Neural crest cell (in vitro differentiated cells): ENCODE measurements around the gene GRB14. TPM values are rescaled to one million over a fixed set of nuclear protein-coding genes. Genes with fewer than 3 reads are reported as not detected.
"Not testable (repeated sequence)": the region's sequence is repeated elsewhere in the genome, so short reads cannot be mapped to it uniquely, and the experiment has no call there.

Source experiments
- DNase-seq: peaks from one replicate; pipeline ENCODE4 v3.0.0; 2021; ENCODE audit warnings: low read depth, mixed read lengths, low spot score
- H3K27ac Mint-ChIP-seq: one replicate; pipeline ENCODE4 v1.8.0; 2021; ENCODE audit warnings: mild to moderate bottlenecking, mixed read lengths; ENCODE audit not compliant: unreplicated experiment
- H3K27me3 Mint-ChIP-seq: 2 replicates; pipeline ENCODE4 v1.8.0; 2021; ENCODE audit warnings: low read depth, mild to moderate bottlenecking, mixed read lengths
- H3K36me3 Mint-ChIP-seq: 2 replicates; pipeline ENCODE4 v1.8.0; 2021; ENCODE audit warnings: low read depth, mild to moderate bottlenecking, mixed read lengths
- H3K4me1 Mint-ChIP-seq: 2 replicates; pipeline ENCODE4 v1.8.0; 2021; ENCODE audit warnings: mixed read lengths
- H3K4me3 Mint-ChIP-seq: one replicate; pipeline ENCODE4 v1.8.0; 2021; ENCODE audit warnings: mild to moderate bottlenecking, mixed read lengths
- H3K9me3 Mint-ChIP-seq: 2 replicates; pipeline ENCODE4 v1.8.0; 2021; ENCODE audit warnings: mixed read lengths
- CTCF ChIP-seq: fragments of 200-600 bp; sonication (generic); conservative IDR thresholded peaks from 2 replicates; pipeline ENCODE4 v1.5.0; 2021; ENCODE audit warnings: antibody characterized with exemption, mild to moderate bottlenecking
- total RNA-seq: library from RNA; stranded (reverse); gene quantifications from 2 replicates; pipeline ENCODE4 v1.2.1, GENCODE V29; 2021

The GRB14 gene
- total RNA-seq, 1 donor from 2014 or later: 0.93 TPM

GRCh38 chr2:164478205-164478604 lies 143.1 kb downstream of the GRB14 start:
- TF ChIP-seq CTCF: no peak
- Mint-ChIP-seq H3K36me3 (no peaks in the 10 kb centered on the region), H3K4me1 (no peaks in the 10 kb centered on the region), H3K27ac (no peak overlapping the region), H3K27me3 (no peaks in the 10 kb centered on the region), H3K4me3 (no peak overlapping the region), H3K9me3 (no peaks in the 10 kb centered on the region)
- no peak for DNase-seq

GRCh38 chr2:164474873-164475272 lies 146.4 kb downstream of the GRB14 start:
- no peaks in the 10 kb centered on the region for H3K4me1 Mint-ChIP-seq

GRCh38 chr2:164473021-164473420 lies 148.3 kb downstream of the GRB14 start:
- no peak for DNase-seq
- Mint-ChIP-seq H3K9me3 (no peaks in the 10 kb centered on the region), H3K36me3 (no peaks in the 10 kb centered on the region), H3K27me3 (no peaks in the 10 kb centered on the region), H3K27ac (no peak overlapping the region), H3K4me1 (no peaks in the 10 kb centered on the region), H3K4me3 (no peak overlapping the region)
- no peak for TF ChIP-seq CTCF

More at GRCh38 chr2:164474873-164475272, 146.4 kb downstream of the GRB14 start:
- no peak for DNase-seq
- no peaks in the 10 kb centered on the region for H3K27me3 Mint-ChIP-seq
- no peak overlapping the region for H3K4me3 Mint-ChIP-seq
- no peak for TF ChIP-seq CTCF
- no peak overlapping the region for H3K27ac Mint-ChIP-seq
- no peaks in the 10 kb centered on the region for H3K9me3 Mint-ChIP-seq
- no peaks in the 10 kb centered on the region for H3K36me3 Mint-ChIP-seq

GRCh38 chr2:164465047-164465446 lies 156.2 kb downstream of the GRB14 start:
- H3K4me1 Mint-ChIP-seq, H3K36me3 Mint-ChIP-seq, DNase-seq, H3K27me3 Mint-ChIP-seq, H3K4me3 Mint-ChIP-seq, H3K27ac Mint-ChIP-seq, H3K9me3 Mint-ChIP-seq: not testable (repeated sequence)

- no peak overlapping the region for H3K4me3 Mint-ChIP-seq
- H3K27me3 Mint-ChIP-seq: no peaks in the 10 kb centered on the region
Observed at GRCh38 chr2:164464376-164464775, 156.9 kb downstream of the GRB14 start.

GRCh38 chr2:164458792-164459191 lies 162.5 kb downstream of the GRB14 start:
- Mint-ChIP-seq H3K27ac (no peak overlapping the region), H3K9me3 (no peaks in the 10 kb centered on the region), H3K4me3 (no peak overlapping the region), H3K27me3 (no peaks in the 10 kb centered on the region), H3K36me3 (no peaks in the 10 kb centered on the region), H3K4me1 (peaks cover 4% of the 10 kb centered on the region)
- DNase-seq: no peak
- no peak for TF ChIP-seq CTCF

More at GRCh38 chr2:164464376-164464775, 156.9 kb downstream of the GRB14 start:
- no peak overlapping the region for H3K27ac Mint-ChIP-seq
- no peak for DNase-seq
- H3K4me1 Mint-ChIP-seq: no peaks in the 10 kb centered on the region
- H3K9me3 Mint-ChIP-seq: no peaks in the 10 kb centered on the region
- no peak for TF ChIP-seq CTCF
- no peaks in the 10 kb centered on the region for H3K36me3 Mint-ChIP-seq
